GM19043 (cell line): Measurements from ENCODE around the gene MAP7D1.
"Not testable (repeated sequence)": the region's sequence is repeated elsewhere in the genome, so short reads cannot be mapped to it uniquely, and the experiment has no call there.

ENCODE experiments used
- ATAC-seq: cut with Tn5 transposase; IDR thresholded peaks from one replicate; pipeline ENCODE4 v1.9.1; 2021; ENCODE audit warnings: low read depth; ENCODE audit not compliant: unreplicated experiment

MAP7D1 gene

GRCh38 chr1:36187800-36188593, 32.0 kb downstream of the MAP7D1 start:
- ATAC-seq: no peak

GRCh38 chr1:36196805-36197204, 40.8 kb downstream of the MAP7D1 start:
- ATAC-seq: not testable (repeated sequence)

- ATAC-seq: no peak
Measured at GRCh38 chr1:36198641-36199040, 42.7 kb downstream of the MAP7D1 start.

GRCh38 chr1:36199934-36200741, 44.2 kb downstream of the MAP7D1 start:
- ATAC-seq: no peak

- no peak for ATAC-seq
Measured at GRCh38 chr1:36203027-36203553, 47.1 kb downstream of the MAP7D1 start.

GRCh38 chr1:36203554-36204346, 47.8 kb downstream of the MAP7D1 start:
- ATAC-seq: no peak

GRCh38 chr1:36204347-36204909, 48.5 kb downstream of the MAP7D1 start:
- ATAC-seq: no peak

- ATAC-seq: no peak
Measured at GRCh38 chr1:36206323-36206858, 50.4 kb downstream of the MAP7D1 start.

GRCh38 chr1:36207339-36207738, 51.4 kb downstream of the MAP7D1 start:
- no peak for ATAC-seq

GRCh38 chr1:36208978-36209703, 53.2 kb downstream of the MAP7D1 start:
- ATAC-seq: no peak

- ATAC-seq: no peak
Measured at GRCh38 chr1:36211307-36211706, 55.3 kb downstream of the MAP7D1 start.

GRCh38 chr1:36211841-36212240, 55.9 kb downstream of the MAP7D1 start:
- ATAC-seq: no peak

GRCh38 chr1:36212782-36213181, 56.8 kb downstream of the MAP7D1 start:
- no peak for ATAC-seq

GRCh38 chr1:36217670-36218069, 61.7 kb downstream of the MAP7D1 start:
- no peak for ATAC-seq

- not testable (repeated sequence) for ATAC-seq
Measured at GRCh38 chr1:36221901-36222300, 65.9 kb downstream of the MAP7D1 start.

GRCh38 chr1:36222481-36223380, 66.8 kb downstream of the MAP7D1 start:
- no peak for ATAC-seq

- ATAC-seq: peak; percentile 8
Measured at GRCh38 chr1:36223381-36223995, 67.5 kb downstream of the MAP7D1 start.

GRCh38 chr1:36223996-36224536, 68.1 kb downstream of the MAP7D1 start, which contains the start of gene THRAP3:
THRAP3 (plus strand) TSS chr1:36224443; CDS start chr1:36282564, 58,121 bp downstream.
- peak; percentile 89 for ATAC-seq
